Gastroesophageal sphincter (tissue), 3 donors: ENCODE data around the gene SH3RF2.

Experiments used
- EP300 ChIP-seq: sonication (generic); formaldehyde crosslinking; IDR thresholded peaks from one replicate; pipeline ENCODE4 v1.6.1; 2017; ENCODE audit warnings: antibody characterized with exemption, mild to moderate bottlenecking
- POLR2AphosphoS5 ChIP-seq: sonication (generic); formaldehyde crosslinking; IDR thresholded peaks from one replicate; pipeline ENCODE4 v1.6.1; 2017; ENCODE audit warnings: antibody characterized with exemption
- TF ChIP-seq, protein P1 (sequence below), 4 experiments: fragments of 200-600 bp in 2 of 4; fragments of 450-650 bp in 2 of 4; sonication (generic) in 1 of 4; IDR thresholded peaks; one replicate each; pipeline ENCODE4 v1.5.1; 2017 to 2019; ENCODE audit warnings: antibody characterized with exemption in 4 of 4, mild to moderate bottlenecking in 2 of 4, moderate library complexity in 2 of 4

DNA sequence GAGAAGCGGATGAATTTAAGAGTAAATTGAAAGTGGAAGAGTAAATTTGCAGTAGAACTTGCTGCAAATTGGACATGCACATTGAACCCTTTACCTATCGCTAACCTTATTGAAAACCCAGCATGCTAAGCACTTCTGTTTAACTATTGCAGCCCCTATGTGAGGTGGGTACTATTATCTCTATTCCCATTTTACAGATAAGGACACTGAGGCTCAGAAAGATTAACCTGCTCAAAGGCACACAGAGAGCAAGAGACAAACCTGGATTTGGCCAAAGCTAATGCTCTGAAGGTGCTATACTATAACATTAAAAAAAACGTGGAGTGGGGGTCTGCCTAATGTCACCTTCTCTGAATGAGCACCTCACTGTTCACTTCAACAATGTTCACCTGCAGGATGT lies 21.0 kb downstream of the SH3RF2 start:
- TF ChIP-seq, protein P1, sequence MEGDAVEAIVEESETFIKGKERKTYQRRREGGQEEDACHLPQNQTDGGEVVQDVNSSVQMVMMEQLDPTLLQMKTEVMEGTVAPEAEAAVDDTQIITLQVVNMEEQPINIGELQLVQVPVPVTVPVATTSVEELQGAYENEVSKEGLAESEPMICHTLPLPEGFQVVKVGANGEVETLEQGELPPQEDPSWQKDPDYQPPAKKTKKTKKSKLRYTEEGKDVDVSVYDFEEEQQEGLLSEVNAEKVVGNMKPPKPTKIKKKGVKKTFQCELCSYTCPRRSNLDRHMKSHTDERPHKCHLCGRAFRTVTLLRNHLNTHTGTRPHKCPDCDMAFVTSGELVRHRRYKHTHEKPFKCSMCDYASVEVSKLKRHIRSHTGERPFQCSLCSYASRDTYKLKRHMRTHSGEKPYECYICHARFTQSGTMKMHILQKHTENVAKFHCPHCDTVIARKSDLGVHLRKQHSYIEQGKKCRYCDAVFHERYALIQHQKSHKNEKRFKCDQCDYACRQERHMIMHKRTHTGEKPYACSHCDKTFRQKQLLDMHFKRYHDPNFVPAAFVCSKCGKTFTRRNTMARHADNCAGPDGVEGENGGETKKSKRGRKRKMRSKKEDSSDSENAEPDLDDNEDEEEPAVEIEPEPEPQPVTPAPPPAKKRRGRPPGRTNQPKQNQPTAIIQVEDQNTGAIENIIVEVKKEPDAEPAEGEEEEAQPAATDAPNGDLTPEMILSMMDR (IDR thresholded peaks at IDR 0.05): no peak
- TF ChIP-seq EP300 (no peak), POLR2AphosphoS5 (no peak)
